Gastroesophageal sphincter (tissue), 3 donors: ENCODE data around the gene TATDN3.
"Not testable (repeated sequence)": the region's sequence is repeated elsewhere in the genome, so short reads cannot be mapped to it uniquely, and the experiment has no call there.

Experiments
- CTCF ChIP-seq, 4 experiments: fragments of 200-600 bp in 2 of 4; fragments of 450-650 bp in 2 of 4; sonication (generic) in 1 of 4; IDR thresholded peaks; one replicate each; pipeline ENCODE4 v1.5.1; 2017 to 2019; ENCODE audit warnings: antibody characterized with exemption in 4 of 4, mild to moderate bottlenecking in 2 of 4, moderate library complexity in 2 of 4
- EP300 ChIP-seq: sonication (generic); formaldehyde crosslinking; IDR thresholded peaks from one replicate; pipeline ENCODE4 v1.6.1; 2017; ENCODE audit warnings: antibody characterized with exemption, mild to moderate bottlenecking
- POLR2A ChIP-seq, 2 donors: fragments of 450-650 bp; IDR thresholded peaks; one replicate each; pipeline ENCODE4 v1.6.1; 2017; ENCODE audit warnings: antibody characterized with exemption in 2 of 2, mild to moderate bottlenecking in 2 of 2, moderate library complexity in 1 of 2
- POLR2AphosphoS5 ChIP-seq: sonication (generic); formaldehyde crosslinking; IDR thresholded peaks from one replicate; pipeline ENCODE4 v1.6.1; 2017; ENCODE audit warnings: antibody characterized with exemption

DNA sequence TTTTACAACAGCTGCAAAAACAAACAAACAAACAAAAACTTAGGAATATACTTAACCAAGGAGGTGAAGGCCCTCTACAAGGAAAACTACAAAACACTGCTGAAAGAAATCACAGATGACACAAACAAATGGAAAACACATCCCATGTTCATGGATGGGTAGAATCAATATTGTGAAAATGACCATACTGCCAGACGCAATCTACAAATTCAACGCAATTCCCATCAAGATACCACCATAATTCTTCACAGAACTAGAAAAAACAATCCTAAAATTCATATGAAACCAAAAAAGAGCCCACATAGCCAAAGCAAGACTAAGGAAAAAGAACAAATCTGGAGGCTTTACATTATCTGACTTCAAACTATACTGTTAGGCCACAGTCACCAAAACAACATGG, 24.9 kb upstream of the TATDN3 start:
- TF ChIP-seq CTCF (IDR thresholded peaks at IDR 0.05); POLR2AphosphoS5; EP300; POLR2A (IDR thresholded peaks at IDR 0.05): not testable (repeated sequence)
